ENCODE data around the gene SECTM1.
A peak's percentile ranks its signal among the peaks of the same experiment; 100 is the strongest.

The SECTM1 gene

DNA sequence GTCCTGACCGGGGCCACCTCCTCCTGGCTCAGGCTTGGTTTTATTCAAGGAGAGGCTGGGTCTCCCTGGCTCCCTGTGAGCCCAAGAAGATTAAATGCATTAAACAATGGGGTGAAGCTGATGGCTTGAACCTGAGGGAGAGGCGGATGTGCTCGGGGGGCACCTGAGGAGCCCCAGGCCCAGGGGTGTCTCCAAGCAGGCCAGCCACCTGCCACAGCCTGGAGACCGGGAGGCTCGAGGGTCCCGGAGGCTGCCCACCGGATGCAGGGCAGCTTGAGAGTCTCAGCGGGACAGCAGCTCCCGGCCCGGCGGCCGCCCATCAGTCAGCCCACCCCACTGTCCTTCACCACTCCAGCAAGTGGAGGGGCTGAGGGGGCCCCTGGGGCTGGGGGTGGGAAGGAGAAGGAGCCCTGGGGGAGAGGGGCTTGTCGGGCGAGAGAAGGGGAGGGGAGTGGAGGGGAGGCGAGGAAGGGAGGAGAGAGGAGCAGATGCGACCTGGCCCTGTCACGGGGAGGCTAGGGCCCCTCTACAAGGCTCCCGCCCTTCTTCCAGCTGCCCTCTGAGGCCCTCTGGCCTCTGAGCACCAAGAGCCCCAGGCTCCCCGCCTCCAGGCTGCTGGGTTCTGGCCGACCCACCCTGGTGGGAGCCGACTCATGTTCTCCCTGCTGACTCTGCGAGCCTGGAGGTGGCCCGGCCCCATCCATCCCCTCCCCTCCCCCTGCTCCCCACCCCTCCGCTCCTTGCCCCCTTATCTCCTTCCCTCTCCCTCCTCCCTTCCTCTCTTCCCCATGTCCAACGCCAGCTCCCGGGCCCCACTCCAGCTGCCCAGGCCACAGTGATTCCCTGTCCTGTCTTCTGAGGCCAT lies 29.4 kb downstream of the SECTM1 start:
- Histone ChIP-seq H3K4me3 (ENCODE audit: severe bottlenecking) (no peak overlapping the region), H3K27me3 (ENCODE audit: insufficient read depth, poor library complexity, severe bottlenecking) (no peaks in the 10 kb centered on the region)
- no peak for DNase-seq (ENCODE audit: low spot score)

DNA sequence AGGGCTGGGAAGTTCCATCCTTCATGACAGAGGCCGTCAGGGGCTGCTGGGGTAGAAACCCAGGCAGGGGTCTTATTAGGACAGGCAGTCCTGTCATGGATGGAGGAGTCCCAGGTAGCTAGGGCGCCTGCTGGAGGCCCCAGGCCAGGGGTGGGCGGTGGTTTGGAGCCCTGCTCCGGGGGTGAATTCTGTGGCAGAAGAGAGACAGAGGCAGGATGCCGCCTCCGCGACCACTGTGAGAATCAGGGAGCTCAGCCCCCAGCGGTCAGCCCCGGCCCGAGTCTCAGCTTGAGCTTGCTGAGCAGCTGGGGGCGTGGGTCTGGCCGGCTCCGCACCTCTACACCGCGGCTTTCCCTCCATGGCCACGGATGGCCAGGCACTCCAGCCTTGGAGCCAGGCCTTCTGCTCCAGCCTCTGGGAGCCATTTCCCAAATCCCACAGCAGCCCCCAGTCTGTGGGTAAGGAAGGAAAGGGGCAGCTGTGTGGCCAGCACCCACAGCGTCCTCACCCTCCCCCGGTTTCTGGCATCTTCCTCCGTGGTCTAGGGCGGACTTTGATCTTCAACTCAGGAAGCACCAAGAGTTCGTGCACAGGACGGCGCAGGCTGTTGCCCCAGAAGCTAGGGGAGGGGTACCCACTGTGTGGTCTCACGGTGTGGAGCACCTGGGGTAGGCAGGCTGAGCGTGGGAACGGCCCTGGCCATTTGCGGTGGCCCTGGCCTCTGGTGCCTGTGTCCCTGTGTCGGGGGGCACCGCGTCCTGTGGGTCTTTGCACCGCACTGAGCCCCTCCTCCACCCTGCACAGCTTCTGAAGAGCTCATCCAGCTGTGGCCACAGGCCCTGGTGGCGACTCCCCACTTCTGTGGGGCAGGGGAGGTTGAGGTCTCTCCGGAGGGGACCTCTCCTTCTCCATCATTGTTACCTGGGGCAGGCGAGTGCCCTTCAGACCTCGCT lies 30.3 kb downstream of the SECTM1 start:
- no peak overlapping the region for H3K4me3 ChIP-seq (ENCODE audit: severe bottlenecking)
- H3K27me3 ChIP-seq (ENCODE audit: insufficient read depth, poor library complexity, severe bottlenecking): no peaks in the 10 kb centered on the region
- H3K9me3 ChIP-seq (ENCODE audit: severe bottlenecking): no peaks in the 10 kb centered on the region
- DNase-seq (ENCODE audit: low spot score) (peak; percentile 71), ATAC-seq (ENCODE audit: low read depth) (no peak)
- peaks cover 23% of the 10 kb centered on the region for H3K4me1 ChIP-seq (ENCODE audit: insufficient read depth, poor library complexity, severe bottlenecking)
- TF ChIP-seq, protein P1, sequence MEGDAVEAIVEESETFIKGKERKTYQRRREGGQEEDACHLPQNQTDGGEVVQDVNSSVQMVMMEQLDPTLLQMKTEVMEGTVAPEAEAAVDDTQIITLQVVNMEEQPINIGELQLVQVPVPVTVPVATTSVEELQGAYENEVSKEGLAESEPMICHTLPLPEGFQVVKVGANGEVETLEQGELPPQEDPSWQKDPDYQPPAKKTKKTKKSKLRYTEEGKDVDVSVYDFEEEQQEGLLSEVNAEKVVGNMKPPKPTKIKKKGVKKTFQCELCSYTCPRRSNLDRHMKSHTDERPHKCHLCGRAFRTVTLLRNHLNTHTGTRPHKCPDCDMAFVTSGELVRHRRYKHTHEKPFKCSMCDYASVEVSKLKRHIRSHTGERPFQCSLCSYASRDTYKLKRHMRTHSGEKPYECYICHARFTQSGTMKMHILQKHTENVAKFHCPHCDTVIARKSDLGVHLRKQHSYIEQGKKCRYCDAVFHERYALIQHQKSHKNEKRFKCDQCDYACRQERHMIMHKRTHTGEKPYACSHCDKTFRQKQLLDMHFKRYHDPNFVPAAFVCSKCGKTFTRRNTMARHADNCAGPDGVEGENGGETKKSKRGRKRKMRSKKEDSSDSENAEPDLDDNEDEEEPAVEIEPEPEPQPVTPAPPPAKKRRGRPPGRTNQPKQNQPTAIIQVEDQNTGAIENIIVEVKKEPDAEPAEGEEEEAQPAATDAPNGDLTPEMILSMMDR (IDR thresholded peaks at IDR 0.05; ENCODE audit: poor library complexity, severe bottlenecking): no peak
- H3K36me3 ChIP-seq (ENCODE audit: low read depth): no peaks in the 10 kb centered on the region
- no peak overlapping the region for H3K27ac ChIP-seq (ENCODE audit: poor library complexity, severe bottlenecking)

More for the DNA sequence above, 29.4 kb downstream of the SECTM1 start:
- Histone ChIP-seq H3K4me1 (ENCODE audit: insufficient read depth, poor library complexity, severe bottlenecking) (peaks cover 14% of the 10 kb centered on the region), H3K9me3 (ENCODE audit: severe bottlenecking) (no peaks in the 10 kb centered on the region), H3K36me3 (ENCODE audit: low read depth) (no peaks in the 10 kb centered on the region), H3K27ac (ENCODE audit: poor library complexity, severe bottlenecking) (no peak overlapping the region)
- TF ChIP-seq, protein P1 (IDR thresholded peaks at IDR 0.05; ENCODE audit: poor library complexity, severe bottlenecking): no peak
- no peak for ATAC-seq (ENCODE audit: low read depth)

DNA sequence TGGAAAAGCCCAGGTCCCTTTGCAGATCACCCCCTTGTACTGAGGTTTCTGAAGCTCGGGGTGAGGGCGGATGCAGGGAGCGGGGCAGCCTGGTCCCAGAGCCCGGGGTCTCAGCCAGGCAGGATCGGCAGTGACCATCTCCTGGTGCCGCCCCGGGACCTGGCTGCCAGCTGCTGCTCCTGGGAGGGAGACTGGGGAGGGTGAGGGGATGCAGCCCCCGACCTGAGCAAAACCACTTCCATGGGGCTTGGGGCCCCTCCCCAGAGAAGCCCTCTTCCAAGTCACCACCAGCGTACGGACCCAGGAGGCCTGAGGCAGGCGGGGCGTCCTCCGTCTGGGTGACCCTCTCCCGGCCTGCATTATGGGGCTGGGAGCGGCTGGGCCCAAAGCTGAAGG lies 31.0 kb downstream of the SECTM1 start:
- H3K27ac ChIP-seq (ENCODE audit: poor library complexity, severe bottlenecking): no peak overlapping the region
- H3K9me3 ChIP-seq (ENCODE audit: severe bottlenecking): no peaks in the 10 kb centered on the region
- TF ChIP-seq, protein P1 (IDR thresholded peaks at IDR 0.05; ENCODE audit: poor library complexity, severe bottlenecking): no peak
- no peaks in the 10 kb centered on the region for H3K27me3 ChIP-seq (ENCODE audit: insufficient read depth, poor library complexity, severe bottlenecking)
- ATAC-seq (ENCODE audit: low read depth) (no peak), DNase-seq (ENCODE audit: low spot score) (peak; percentile 63)
- no peak overlapping the region for H3K4me3 ChIP-seq (ENCODE audit: severe bottlenecking)
- no peaks in the 10 kb centered on the region for H3K36me3 ChIP-seq (ENCODE audit: low read depth)
- H3K4me1 ChIP-seq (ENCODE audit: insufficient read depth, poor library complexity, severe bottlenecking): peaks cover 24% of the 10 kb centered on the region

DNA sequence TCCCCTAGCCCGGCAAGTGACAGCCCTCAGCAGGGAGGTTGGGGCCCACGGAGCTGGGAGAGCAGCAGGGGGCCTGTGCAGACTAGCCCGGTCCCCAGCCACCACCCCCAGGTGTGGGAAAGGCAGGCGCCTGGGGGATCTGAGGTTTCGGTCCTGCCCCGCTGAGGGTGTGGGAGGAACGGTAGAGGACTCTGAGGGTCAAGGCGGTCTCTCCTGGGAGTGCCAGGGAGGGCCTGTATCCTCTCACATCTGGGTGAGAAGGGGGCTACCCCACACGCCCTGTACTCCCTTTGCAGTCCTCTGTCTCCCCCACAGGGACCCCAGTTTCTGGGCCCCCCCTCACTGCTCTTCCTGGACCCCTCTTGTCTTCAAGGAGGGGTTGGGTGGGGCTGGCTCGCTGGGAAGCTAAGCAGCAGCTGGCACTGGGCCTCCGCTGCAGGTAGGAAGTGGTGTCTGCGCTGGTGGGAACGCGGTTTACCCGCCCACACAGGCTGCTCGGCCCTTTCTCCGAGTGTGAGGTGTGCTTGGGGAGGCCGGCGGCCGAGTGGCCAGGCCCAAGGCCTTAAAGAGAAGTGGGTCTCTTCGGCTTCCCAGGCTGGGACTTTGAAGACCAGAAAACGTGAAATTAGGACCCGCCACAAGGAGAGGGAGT lies 31.5 kb downstream of the SECTM1 start:
- ATAC-seq (ENCODE audit: low read depth) (no peak), DNase-seq (ENCODE audit: low spot score) (peak; percentile 65)
- H3K4me1 ChIP-seq (ENCODE audit: insufficient read depth, poor library complexity, severe bottlenecking): peaks cover 30% of the 10 kb centered on the region
- H3K27ac ChIP-seq (ENCODE audit: poor library complexity, severe bottlenecking): no peak overlapping the region
- no peaks in the 10 kb centered on the region for H3K9me3 ChIP-seq (ENCODE audit: severe bottlenecking)
- TF ChIP-seq, protein P1 (IDR thresholded peaks at IDR 0.05; ENCODE audit: poor library complexity, severe bottlenecking): no peak
- no peaks in the 10 kb centered on the region for H3K27me3 ChIP-seq (ENCODE audit: insufficient read depth, poor library complexity, severe bottlenecking)
- H3K4me3 ChIP-seq (ENCODE audit: severe bottlenecking): no peak overlapping the region
- H3K36me3 ChIP-seq (ENCODE audit: low read depth): no peaks in the 10 kb centered on the region
